K562 (cell line): ENCODE results near the gene PRRT2. TPM values are rescaled to one million over a fixed set of nuclear protein-coding genes. Genes with fewer than 3 reads are reported as not detected.
A peak's percentile ranks its signal among the peaks of the same experiment; 100 is the strongest.
"Not testable (repeated sequence)": the region's sequence is repeated elsewhere in the genome, so short reads cannot be mapped to it uniquely, and the experiment has no call there.

Source experiments
- ATAC-seq: fragments of 200-7000 bp; cut with Tn5 transposase; 3 replicates; pipeline ENCODE4 v1.9.1; 2020; ENCODE audit warnings: moderate library complexity
- BruUV-seq: library from RNA; stranded (reverse); fragments of 400-500 nt; replicated peaks from 2 replicates; lab custom pipeline; 2021; lab: Mats Ljungman, UMichigan
- CTCF ChIA-PET: fragments of 300-600 bp; formaldehyde crosslinking; extraction: SDS; loops from one replicate; lab custom pipeline; 2021; ENCODE audit warnings: low intra/inter-chr PET ratio; lab: Yijun Ruan, JAX
- POLR2A ChIA-PET: fragments of 300-600, 350-650 bp; sonication (Branson Sonifier 250); formaldehyde crosslinking; extraction: SDS; loops from one replicate; lab custom pipeline; 2021; ENCODE audit warnings: antibody characterized with exemption, inconsistent platforms; lab: Yijun Ruan, JAX
- DNase-seq, 4 experiments: peaks; one replicate each; pipeline versions ENCODE4 v3.0.0 to v3.0.0-alpha.2; 2011 to 2018; ENCODE audit warnings: low spot score in 3 of 4, mixed read lengths in 3 of 4; ENCODE audit errors: extremely low read depth in 1 of 4
- FAIRE-seq: peaks from 2 replicates; lab custom pipeline; 2011; peaks lifted over from hg19 to GRCh38; lab: Jason Lieb, UNC
- H2AFZ ChIP-seq: 2 replicates; pipeline ENCODE4 v1.6.0; 2011; ENCODE audit warnings: low read depth, low read length, control low read depth, inconsistent platforms
- H3K27ac ChIP-seq: fragments of 200-600 bp; 3 replicates; pipeline ENCODE4 v1.8.0; 2011; ENCODE audit warnings: low read depth, mild to moderate bottlenecking, control low read depth, inconsistent platforms, low read length, moderate library complexity, mixed read lengths; ENCODE audit errors: extremely low read depth
- H3K27me3 ChIP-seq, 2 experiments: fragments of 300-600 bp in 1 of 2; 2 replicates in 1 of 2; 3 replicates in 1 of 2; pipeline versions ENCODE4 v1.6.0 to v1.8.0; 2011; ENCODE audit warnings: inconsistent platforms in 2 of 2, low read length in 2 of 2, mild to moderate bottlenecking in 1 of 2, mixed read lengths in 1 of 2, moderate library complexity in 1 of 2; ENCODE audit not compliant: control insufficient read depth in 2 of 2, insufficient read depth in 2 of 2
- H3K36me3 ChIP-seq: fragments of 300-600 bp; 3 replicates; pipeline ENCODE4 v1.8.0; 2011; ENCODE audit warnings: mild to moderate bottlenecking, low read length, inconsistent platforms; ENCODE audit not compliant: control insufficient read depth, insufficient read depth
- H3K4me1 ChIP-seq, 2 experiments: fragments of 200-600 bp in 1 of 2; replicated peaks in 1 of 2; 2 replicates in 1 of 2; 3 replicates in 1 of 2; pipeline versions ENCODE4 v1.5.1 to v1.8.0; 2011; ENCODE audit warnings: inconsistent platforms in 2 of 2, low read length in 2 of 2, mild to moderate bottlenecking in 1 of 2, mixed read lengths in 1 of 2, moderate library complexity in 1 of 2; ENCODE audit not compliant: control insufficient read depth in 2 of 2, insufficient read depth in 2 of 2
- H3K4me2 ChIP-seq: 2 replicates; pipeline ENCODE4 v1.6.1; 2011; ENCODE audit warnings: low read length, control low read depth, inconsistent platforms, mixed read lengths; ENCODE audit not compliant: insufficient read depth
- H3K4me3 ChIP-seq: fragments of 200-600 bp; sonication (generic), shearing (Covaris generic); 2 replicates; pipeline ENCODE4 v1.5.1; 2016; ENCODE audit warnings: control low read depth, inconsistent platforms
- H3K79me2 ChIP-seq: fragments of 200-600 bp; 3 replicates; pipeline ENCODE4 v1.8.0; 2011; ENCODE audit warnings: low read length, inconsistent platforms; ENCODE audit not compliant: control insufficient read depth, insufficient read depth
- H3K9ac ChIP-seq, 2 experiments: 2 replicates each; pipeline versions ENCODE4 v1.6.0 to v1.6.1; 2011; ENCODE audit warnings: low read depth in 2 of 2, low read length in 2 of 2, control low read depth in 1 of 2, inconsistent platforms in 1 of 2, mild to moderate bottlenecking in 1 of 2, mixed read lengths in 1 of 2; ENCODE audit not compliant: insufficient read depth in 1 of 2
- H3K9me1 ChIP-seq: one replicate; pipeline ENCODE4 v1.6.0; 2011; ENCODE audit warnings: inconsistent platforms, mild to moderate bottlenecking, low read length, moderate library complexity; ENCODE audit not compliant: control insufficient read depth, insufficient read depth
- H3K9me3 ChIP-seq: replicated peaks from 2 replicates; pipeline ENCODE4 v1.5.1; 2011; ENCODE audit warnings: low read depth, low read length, inconsistent platforms; ENCODE audit not compliant: control insufficient read depth, insufficient read depth
- H4K20me1 ChIP-seq: replicated peaks from 2 replicates; pipeline ENCODE4 v1.6.1; 2011; ENCODE audit warnings: low read length, inconsistent platforms, mixed read lengths; ENCODE audit not compliant: control insufficient read depth, insufficient read depth
- BCOR ChIP-seq: fragments of 450-650 bp; IDR thresholded peaks from 2 replicates; pipeline ENCODE4 v1.6.1; 2016
- EGR1 ChIP-seq: fragments of 450-650 bp; conservative IDR thresholded peaks from 2 replicates; pipeline ENCODE4 v1.6.1; 2017; ENCODE audit warnings: mild to moderate bottlenecking
- MAX ChIP-seq: sonication (generic); formaldehyde crosslinking; IDR thresholded peaks from 2 replicates; pipeline ENCODE4 v1.9.0; 2022; ENCODE audit warnings: mild to moderate bottlenecking, missing genetic modification reagents
- ZNF121 ChIP-seq: sonication (generic); formaldehyde crosslinking; conservative IDR thresholded peaks from 2 replicates; pipeline ENCODE4 v1.8.0; 2022; ENCODE audit warnings: missing genetic modification reagents
- WGBS: fragments of 100-300 bp; shearing (Covaris generic); methylation state at CpG from one replicate; pipeline ENCODE4 v1.1.6; 2016; ENCODE audit warnings: low coverage, mixed read lengths; ENCODE audit not compliant: insufficient coverage; ENCODE audit errors: missing lambda C conversion rate; 5-methylcytosine and 5-hydroxymethylcytosine counted together
- in situ Hi-C: fragments of 300-500 bp; cut with MboI; formaldehyde crosslinking; loops from 4 replicates; pipeline ENCODE4 v1.15.0; 2018; ENCODE audit warnings: inconsistent platforms, mixed read lengths
- intact Hi-C: fragments of 100-400 bp; cut with micrococcal nuclease; formaldehyde crosslinking; loops from 2 replicates; pipeline ENCODE4 v1.14.2; 2022
- polyA plus RNA-seq, 8 experiments: library from polyadenylated mRNA; depleted of rRNA in 4 of 8; stranded (reverse) in 5 of 8; unstranded in 3 of 8; fragments of >200 nt; fragmentation: Nextera tagmentation in 2 of 8; fragmentation: Illumina TruSeq in 1 of 8; extraction: Ambion mirVana in 2 of 8; extraction: Trizol in 1 of 8; gene quantifications; 2 replicates each; pipeline versions ENCODE4 v1.2.1 to v1.2.3, GENCODE V29; 2011 to 2014; ENCODE audit warnings: inconsistent platforms in 1 of 8, missing spikeins in 1 of 8
- total RNA-seq, 7 experiments: library from RNA; depleted of rRNA in 6 of 7; stranded (reverse); fragments of >200 nt in 6 of 7; fragmentation: Illumina TruSeq in 2 of 7; extraction: Trizol in 2 of 7; gene quantifications; 2 replicates each; pipeline versions ENCODE4 v1.2.1 to v1.2.3, GENCODE V29; 2011 to 2021; ENCODE audit warnings: low replicate concordance in 1 of 7

PRRT2 gene
- total and polyA plus RNA-seq, 9 of the 15 experiments (the other 6 are each of a cell fraction or from before 2014, with no cell fraction given), result 0.11 to 1.0 (median 0.42) TPM; not detected in 2

GRCh38 chr16:29833219-29833618, 21.2 kb downstream of the PRRT2 start:
- H3K36me3 ChIP-seq, H3K4me1 ChIP-seq, ATAC-seq, H3K9ac ChIP-seq, H4K20me1 ChIP-seq, in situ Hi-C loops, BruUV-seq, H3K4me2 ChIP-seq, H3K79me2 ChIP-seq, H3K9me1 ChIP-seq, intact Hi-C loops, CTCF ChIA-PET, DNase-seq, FAIRE-seq, H2AFZ ChIP-seq, H3K9me3 ChIP-seq, H3K27ac ChIP-seq, H3K4me3 ChIP-seq: not testable (repeated sequence)
- POLR2A ChIA-PET, result interaction anchor here (0.7 kb wide), 2 partner anchors 9 to 41 kb away, joined by 3 read pairs; no protein-coding TSS in a partner anchor
- peaks cover 2 to 13% of the 10 kb centered on the region in 2 experiments; a peak in 3 of 5 replicates for H3K27me3 ChIP-seq
- WGBS, result 58% methylated on average over 4 of the region's 4 CpGs
- TF ChIP-seq ZNF121 (CRISPR knock-in tag) (peak; percentile 91), BCOR (0 out of 2 replicates have a peak, but pooled peaks have one; percentile 34)

- BruUV-seq, result no TSS peak
- H3K4me2 ChIP-seq, result no peak overlapping the region
- ATAC-seq (no peak), FAIRE-seq (no peak), DNase-seq (no peak)
- intact Hi-C loops, result no loop called here
- H4K20me1 ChIP-seq, result no peaks in the 10 kb centered on the region
- WGBS, result 29% methylated on average over 4 of the region's 5 CpGs
- H3K9ac ChIP-seq, result peak overlapping the region in 1 of 2 experiments; percentile 75; a peak in 1 of 4 replicates
- ChIA-PET POLR2A (interaction anchor here (1.1 to 1.4 kb wide), 2 partner anchors 9 to 11 kb away, joined by 4 to 6 read pairs; no protein-coding TSS in a partner anchor), CTCF (no interaction called here)
- H3K9me1 ChIP-seq, result no peaks in the 10 kb centered on the region
- no peaks in the 10 kb centered on the region for H3K79me2 ChIP-seq
- H2AFZ ChIP-seq, result no peak overlapping the region
- in situ Hi-C loops, result no loop called here
- H3K27ac ChIP-seq, result no peak overlapping the region
- H3K27me3 ChIP-seq, result peaks cover 2 to 13% of the 10 kb centered on the region in 2 experiments; a peak in 3 of 5 replicates
- H3K4me1 ChIP-seq, result peaks cover 0 to 10% of the 10 kb centered on the region in 2 experiments; a peak in 2 of 5 replicates
- H3K36me3 ChIP-seq, result no peaks in the 10 kb centered on the region
- H3K9me3 ChIP-seq, result no peaks in the 10 kb centered on the region
- TF ChIP-seq EGR1 (0 out of 2 replicates have a peak, but pooled peaks have one; percentile 12), MAX (CRISPR knock-in tag) (no peak)
- H3K4me3 ChIP-seq, result no peak overlapping the region
Observed at GRCh38 chr16:29834079-29834478, 22.1 kb downstream of the PRRT2 start.
